ENCODE measurements around the gene IL32. TPM values are rescaled to one million over a fixed set of nuclear protein-coding genes. Genes with fewer than 3 reads are reported as not detected.

Gene IL32
- total RNA-seq, 1 experiment from 2014 or later, result 4.5 TPM

- H3K4me1 ChIP-seq (ENCODE audit: insufficient read depth, low read length, poor library complexity, severe bottlenecking), result no peaks in the 10 kb centered on the region
- H3K9me3 ChIP-seq (ENCODE audit: low read depth, low read length, poor library complexity, severe bottlenecking), result no peaks in the 10 kb centered on the region
- POLR2A ChIA-PET (ENCODE audit: low non-redundant PET), result no interaction called here
- peak; percentile 8 for TF ChIP-seq EZH2 (IDR thresholded peaks at IDR 0.05; ENCODE audit: borderline replicate concordance, low read depth, low read length, poor library complexity, severe bottlenecking)
- no peak for TF ChIP-seq CTCF (conservative IDR thresholded peaks at IDR 0.05; ENCODE audit: low read depth, low read length)
- peaks cover 56% of the 10 kb centered on the region for H3K27me3 ChIP-seq (replicated peaks; ENCODE audit: insufficient read depth, low read depth, low read length, poor library complexity)
- H3K4me3 ChIP-seq (ENCODE audit: low read depth, low read length, poor library complexity, severe bottlenecking), result no peak overlapping the region
- intact Hi-C loops (cut with micrococcal nuclease; ENCODE audit: unreplicated experiment), result no loop called here
- no peaks in the 10 kb centered on the region for H3K36me3 ChIP-seq (ENCODE audit: insufficient read depth, low read length, poor library complexity, severe bottlenecking)
- no TSS peak for BruUV-seq (replicated peaks)
- H3K27ac ChIP-seq (ENCODE audit: low read depth, low read length, poor library complexity, severe bottlenecking), result no peak overlapping the region
- DNase-seq (ENCODE audit: low spot score), result no peak
- CTCF ChIA-PET, result no interaction called here
Observed at GRCh38 chr16:3038256-3038655, 27.2 kb upstream of the IL32 start.

- H3K4me3 ChIP-seq (ENCODE audit: low read depth, low read length, poor library complexity, severe bottlenecking), result no peak overlapping the region
- TF ChIP-seq CTCF (conservative IDR thresholded peaks at IDR 0.05; ENCODE audit: low read depth, low read length), result no peak
- TF ChIP-seq EZH2 (IDR thresholded peaks at IDR 0.05; ENCODE audit: borderline replicate concordance, low read depth, low read length, poor library complexity, severe bottlenecking), result no peak
- H3K4me1 ChIP-seq (ENCODE audit: insufficient read depth, low read length, poor library complexity, severe bottlenecking), result no peaks in the 10 kb centered on the region
- DNase-seq (ENCODE audit: low spot score), result no peak
- intact Hi-C loops (cut with micrococcal nuclease; ENCODE audit: unreplicated experiment), result no loop called here
- POLR2A ChIA-PET (ENCODE audit: low non-redundant PET), result no interaction called here
- H3K36me3 ChIP-seq (ENCODE audit: insufficient read depth, low read length, poor library complexity, severe bottlenecking), result no peaks in the 10 kb centered on the region
- CTCF ChIA-PET, result no interaction called here
- BruUV-seq (replicated peaks), result no TSS peak
- peaks cover 50% of the 10 kb centered on the region for H3K27me3 ChIP-seq (replicated peaks; ENCODE audit: insufficient read depth, low read depth, low read length, poor library complexity)
- no peaks in the 10 kb centered on the region for H3K9me3 ChIP-seq (ENCODE audit: low read depth, low read length, poor library complexity, severe bottlenecking)
- no peak overlapping the region for H3K27ac ChIP-seq (ENCODE audit: low read depth, low read length, poor library complexity, severe bottlenecking)
Observed at GRCh38 chr16:3038896-3039295, 26.5 kb upstream of the IL32 start.

DNA sequence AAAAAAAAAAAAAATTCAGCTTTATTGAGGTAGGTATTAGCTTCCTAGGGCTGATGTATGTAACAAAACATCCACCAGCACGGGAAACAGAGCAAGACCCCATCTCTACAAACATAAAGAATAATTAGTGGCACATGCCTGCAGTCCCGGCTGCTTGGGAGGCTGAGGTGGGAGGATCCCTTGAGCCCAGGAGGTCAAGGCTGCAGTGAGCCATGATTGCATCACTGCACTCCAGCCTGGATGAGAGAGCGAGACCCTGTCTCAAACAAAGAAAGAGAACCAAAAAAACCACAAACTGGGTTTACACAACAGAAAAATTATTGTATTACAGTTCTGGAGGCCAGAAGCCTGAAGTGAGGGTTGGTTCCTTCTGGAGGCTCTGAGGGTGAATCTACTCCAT lies 23.1 kb upstream of the IL32 start:
- peaks cover 35% of the 10 kb centered on the region for H3K27me3 ChIP-seq (replicated peaks; ENCODE audit: insufficient read depth, low read depth, low read length, poor library complexity)
- TF ChIP-seq EZH2 (IDR thresholded peaks at IDR 0.05; ENCODE audit: borderline replicate concordance, low read depth, low read length, poor library complexity, severe bottlenecking) (no peak), CTCF (conservative IDR thresholded peaks at IDR 0.05; ENCODE audit: low read depth, low read length) (no peak)
- no TSS peak for BruUV-seq (replicated peaks)
- H3K36me3 ChIP-seq (ENCODE audit: insufficient read depth, low read length, poor library complexity, severe bottlenecking), result no peaks in the 10 kb centered on the region
- no peaks in the 10 kb centered on the region for H3K9me3 ChIP-seq (ENCODE audit: low read depth, low read length, poor library complexity, severe bottlenecking)
- H3K27ac ChIP-seq (ENCODE audit: low read depth, low read length, poor library complexity, severe bottlenecking), result no peak overlapping the region
- ChIA-PET POLR2A (ENCODE audit: low non-redundant PET) (no interaction called here), CTCF (interaction anchor here (2.4 kb wide), 1 partner anchor 11 kb away, joined by 15 read pairs; no protein-coding TSS in a partner anchor)
- H3K4me3 ChIP-seq (ENCODE audit: low read depth, low read length, poor library complexity, severe bottlenecking), result no peak overlapping the region
- intact Hi-C loops (cut with micrococcal nuclease; ENCODE audit: unreplicated experiment), result no loop called here
- no peaks in the 10 kb centered on the region for H3K4me1 ChIP-seq (ENCODE audit: insufficient read depth, low read length, poor library complexity, severe bottlenecking)
- no peak for DNase-seq (ENCODE audit: low spot score)

Data from A673 (cell line).